ENCODE measurements around the gene SAMD7. TPM values are rescaled to one million over a fixed set of nuclear protein-coding genes. Genes with fewer than 3 reads are reported as not detected.

SAMD7 gene
- total RNA-seq: not detected

- Histone ChIP-seq H3K4me3 (no peak within 1 kb of the TSS), H3K4me1 (ENCODE audit: control insufficient read depth in 1 of 2, low read depth in 2 of 2) (no peaks in the 10 kb centered on the region), H3K9me3 (no peaks in the 10 kb centered on the region), H3K27me3 (replicated peaks; ENCODE audit: insufficient read depth) (no peaks in the 10 kb centered on the region), H3K36me3 (no peaks in the 10 kb centered on the region), H3K27ac (no peak within 1 kb of the TSS)
- ATAC-seq (ENCODE audit: insufficient number of reproducible peaks, low FRiP score, low read depth) (no peak), DNase-seq (ENCODE audit: low spot score) (no peak)
- TF ChIP-seq CTCF (IDR thresholded peaks at IDR 0.05): no peak
These were observed at the start of gene SAMD7 for GRCh38 chr3:169911272-169911671. Gene SAMD7, plus strand, starts transcription at chr3:169911572. Its CDS starts 7,927 bp downstream, at chr3:169919499.

GRCh38 chr3:169861871-169862270, 49.5 kb upstream of the SAMD7 start:
- DNase-seq (ENCODE audit: low spot score) (no peak), ATAC-seq (ENCODE audit: insufficient number of reproducible peaks, low FRiP score, low read depth) (no peak)
- no peak overlapping the region for H3K4me3 ChIP-seq
- H3K27me3 ChIP-seq (replicated peaks; ENCODE audit: insufficient read depth): no peaks in the 10 kb centered on the region
- no peak for TF ChIP-seq CTCF (IDR thresholded peaks at IDR 0.05)
- H3K9me3 ChIP-seq: no peaks in the 10 kb centered on the region
- H3K36me3 ChIP-seq: no peaks in the 10 kb centered on the region
- H3K4me1 ChIP-seq (ENCODE audit: control insufficient read depth in 1 of 2, low read depth in 2 of 2): no peaks in the 10 kb centered on the region
- no peak overlapping the region for H3K27ac ChIP-seq

- H3K36me3 ChIP-seq: no peaks in the 10 kb centered on the region
- no peaks in the 10 kb centered on the region for H3K4me1 ChIP-seq (ENCODE audit: control insufficient read depth in 1 of 2, low read depth in 2 of 2)
- no peaks in the 10 kb centered on the region for H3K9me3 ChIP-seq
- ATAC-seq (ENCODE audit: insufficient number of reproducible peaks, low FRiP score, low read depth) (no peak), DNase-seq (ENCODE audit: low spot score) (no peak)
- no peaks in the 10 kb centered on the region for H3K27me3 ChIP-seq (replicated peaks; ENCODE audit: insufficient read depth)
- no peak overlapping the region for H3K27ac ChIP-seq
- no peak overlapping the region for H3K4me3 ChIP-seq
- peak; percentile 90 for TF ChIP-seq CTCF (IDR thresholded peaks at IDR 0.05)
These were observed 47.9 kb upstream of the SAMD7 start for GRCh38 chr3:169863458-169863899.

GRCh38 chr3:169864270-169864669, 47.1 kb upstream of the SAMD7 start:
- Histone ChIP-seq H3K9me3 (no peaks in the 10 kb centered on the region), H3K36me3 (no peaks in the 10 kb centered on the region), H3K4me3 (no peak overlapping the region), H3K4me1 (ENCODE audit: control insufficient read depth in 1 of 2, low read depth in 2 of 2) (no peaks in the 10 kb centered on the region), H3K27me3 (replicated peaks; ENCODE audit: insufficient read depth) (no peaks in the 10 kb centered on the region), H3K27ac (no peak overlapping the region)
- no peak for DNase-seq (ENCODE audit: low spot score)
- ATAC-seq (ENCODE audit: insufficient number of reproducible peaks, low FRiP score, low read depth): no peak
- TF ChIP-seq CTCF (IDR thresholded peaks at IDR 0.05): no peak

- DNase-seq (ENCODE audit: low spot score) (no peak), ATAC-seq (ENCODE audit: insufficient number of reproducible peaks, low FRiP score, low read depth) (no peak)
- Histone ChIP-seq H3K27ac (no peak overlapping the region), H3K4me3 (no peak overlapping the region), H3K36me3 (no peaks in the 10 kb centered on the region), H3K9me3 (no peaks in the 10 kb centered on the region), H3K4me1 (ENCODE audit: control insufficient read depth in 1 of 2, low read depth in 2 of 2) (no peaks in the 10 kb centered on the region), H3K27me3 (replicated peaks; ENCODE audit: insufficient read depth) (no peaks in the 10 kb centered on the region)
- no peak for TF ChIP-seq CTCF (IDR thresholded peaks at IDR 0.05)
These were observed 46.1 kb upstream of the SAMD7 start for GRCh38 chr3:169865176-169865767.
